ENCODE results near the gene OR6K3.

Gene OR6K3

DNA sequence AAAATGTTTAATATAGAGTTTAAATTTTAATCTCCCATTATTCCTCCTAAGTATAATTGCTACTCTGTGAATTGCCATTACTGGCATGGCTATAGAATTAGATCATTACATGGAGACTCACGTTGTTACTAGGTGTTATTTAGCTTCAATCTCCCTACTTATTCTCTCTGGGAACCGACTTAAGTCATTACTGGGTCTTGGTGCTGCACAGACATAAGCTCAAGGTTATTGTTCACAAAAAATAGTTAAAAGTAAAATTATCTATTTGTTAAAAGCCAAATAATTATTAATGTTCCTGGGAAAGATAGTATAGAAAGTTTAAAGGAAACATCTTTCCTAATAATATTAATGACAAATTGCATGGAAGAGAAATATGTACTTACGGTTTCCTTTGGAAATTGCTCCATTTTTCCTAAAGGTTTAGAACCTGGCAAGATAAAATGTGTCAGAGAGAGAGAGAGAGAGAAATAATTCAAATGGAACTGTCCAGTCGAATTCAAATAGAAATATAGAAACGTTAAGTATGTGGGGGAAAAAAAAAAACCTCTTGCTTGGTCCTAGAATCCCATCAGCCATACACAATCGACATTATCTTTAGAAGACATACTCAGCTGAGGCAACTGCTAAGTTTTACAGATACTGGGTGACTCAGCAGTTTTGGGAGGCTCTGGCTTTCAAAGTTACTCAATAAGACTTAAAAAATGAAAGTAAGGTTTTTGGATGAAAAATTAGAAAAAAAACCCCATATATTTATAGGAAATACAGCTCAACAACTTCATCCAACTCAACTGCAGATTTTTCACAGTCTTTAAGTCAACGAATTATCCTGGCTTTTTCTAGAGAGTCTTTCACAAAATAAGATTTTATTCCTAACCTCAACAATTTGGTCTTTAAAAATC lies 34.2 kb downstream of the OR6K3 start, which contains the start of gene SPTA1:
Gene SPTA1, minus strand, starts transcription at position 605 of the 899 bp plus-strand sequence. Its CDS starts 198 bp downstream, at position 407.
- DNase-seq, result no peak

DNA sequence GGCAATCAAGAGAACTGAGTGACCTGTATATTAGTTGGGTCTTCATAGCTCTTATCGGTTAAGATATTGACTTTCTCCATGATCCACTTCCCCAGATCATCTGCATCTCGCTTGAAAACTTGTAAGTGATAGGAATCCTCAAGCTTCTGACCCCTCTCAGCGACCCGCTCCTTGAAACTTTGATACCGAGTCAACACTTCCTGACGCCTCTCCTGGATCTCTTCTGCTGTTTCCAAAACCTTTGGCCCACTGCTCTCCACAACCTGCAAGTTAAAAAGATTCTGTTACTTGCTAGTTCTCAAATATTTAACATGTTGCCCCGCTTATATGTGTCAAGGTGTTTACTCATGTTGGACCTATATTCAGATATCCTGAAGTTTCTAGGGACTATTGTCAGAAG lies 35.4 kb downstream of the OR6K3 start:
- no peak for DNase-seq

GRCh38 chr1:158681606-158682005 lies 38.9 kb downstream of the OR6K3 start:
- DNase-seq, result no peak

GRCh38 chr1:158679289-158679688 lies 41.2 kb downstream of the OR6K3 start:
- no peak for DNase-seq

GRCh38 chr1:158675563-158676323 lies 44.8 kb downstream of the OR6K3 start:
- DNase-seq, result no peak

- no peak for DNase-seq
Measured at GRCh38 chr1:158674302-158674701, 46.2 kb downstream of the OR6K3 start.
